Endometrium (tissue), 2 donors: ENCODE results near the gene GPR108.
"Not testable (repeated sequence)": the region's sequence is repeated elsewhere in the genome, so short reads cannot be mapped to it uniquely, and the experiment has no call there.

Experiments
- FAIRE-seq: peaks from 2 replicates; lab custom pipeline; 2012; peaks lifted over from hg19 to GRCh38; lab: Jason Lieb, UNC
- donor health status: control.
- donor health status: control.

GPR108 gene

GRCh38 chr19:6761053-6761676 is 23.8 kb upstream of the GPR108 start:
- FAIRE-seq, result no peak

- FAIRE-seq, result no peak
Observed at GRCh38 chr19:6760606-6761005, 23.2 kb upstream of the GPR108 start.

GRCh38 chr19:6754653-6755463 is 17.5 kb upstream of the GPR108 start:
- FAIRE-seq, result no peak

- no peak for FAIRE-seq
Observed at GRCh38 chr19:6754136-6754535, 16.8 kb upstream of the GPR108 start.

- FAIRE-seq, result no peak
Observed at GRCh38 chr19:6753178-6754031, 16.0 kb upstream of the GPR108 start.

- FAIRE-seq, result no peak
Observed at GRCh38 chr19:6752256-6753177, 15.1 kb upstream of the GPR108 start.

- FAIRE-seq, result no peak
Observed at GRCh38 chr19:6751189-6751588, 13.8 kb upstream of the GPR108 start.

- FAIRE-seq, result no peak
Observed at GRCh38 chr19:6750062-6750461, 12.7 kb upstream of the GPR108 start.

- not testable (repeated sequence) for FAIRE-seq
Observed at GRCh38 chr19:6748543-6748942, 11.2 kb upstream of the GPR108 start.

- FAIRE-seq, result no peak
Observed at GRCh38 chr19:6745965-6746364, 8.6 kb upstream of the GPR108 start.

- no peak for FAIRE-seq
Observed at GRCh38 chr19:6744381-6745301, 7.3 kb upstream of the GPR108 start.

- FAIRE-seq, result no peak
Observed at GRCh38 chr19:6743714-6744380, 6.5 kb upstream of the GPR108 start.

GRCh38 chr19:6743066-6743465 is 5.7 kb upstream of the GPR108 start:
- no peak for FAIRE-seq

GRCh38 chr19:6740589-6741343 is 3.4 kb upstream of the GPR108 start:
- no peak for FAIRE-seq

- no peak for FAIRE-seq
Observed at GRCh38 chr19:6739883-6740588, 2.7 kb upstream of the GPR108 start.

- FAIRE-seq, result no peak
Observed at GRCh38 chr19:6739390-6739882, 2.1 kb upstream of the GPR108 start, which contains the start of gene TRIP10. TRIP10 (plus strand) TSS chr19:6739680; CDS start chr19:6739762, 82 bp downstream.

- no peak for FAIRE-seq
Observed at GRCh38 chr19:6738787-6739389, 1.5 kb upstream of the GPR108 start.
